ENCODE data around the gene UGT1A1. TPM values are rescaled to one million over a fixed set of nuclear protein-coding genes. Genes with fewer than 3 reads are reported as not detected.

Gene UGT1A1
- total and polyA plus RNA-seq, 10 of the 15 experiments (the other 5 are each of a cell fraction or from before 2014, with no cell fraction given) = not detected

GRCh38 chr2:233712611-233713261, 47.3 kb upstream of the UGT1A1 start, which contains the start of gene UGT1A5:
UGT1A5 (plus strand) TSS chr2:233712907; CDS start chr2:233712992, 85 bp downstream.
- H3K4me3 ChIP-seq = no peak within 1 kb of the TSS
- no peak for ATAC-seq
- H2AFZ ChIP-seq (ENCODE audit: control insufficient read depth, low read depth, low read length) = no peak within 1 kb of the TSS
- BruUV-seq (replicated peaks) = no TSS peak
- CTCF ChIA-PET = interaction anchor here (0.7 to 2.0 kb wide), 5 partner anchors 9 to 309 kb away, joined by 3 to 10 read pairs (median 3); no protein-coding TSS in a partner anchor
- H3K9me3 ChIP-seq (replicated peaks; ENCODE audit: control insufficient read depth, insufficient read depth, low read length) = no peaks in the 10 kb centered on the region; the same call in 1 of the 3 replicates
- 49% methylated on average over 14 of the region's 14 CpGs for WGBS (ENCODE audit: insufficient coverage, insufficient replicate concordance, low lambda C conversion rate, missing lambda C conversion rate)
- DNase-seq (ENCODE audit: low read depth, low spot score) = no peak
- POLR2A ChIA-PET = no interaction called here
- in situ Hi-C loops (cut with MboI) (no loop called here), intact Hi-C loops (cut with micrococcal nuclease; ENCODE audit: unreplicated experiment) (loop anchor here (10.0 kb wide), 1 partner anchor 228 kb away; no protein-coding TSS in a partner anchor)
- no peaks in the 10 kb centered on the region for H3K79me2 ChIP-seq (ENCODE audit: control insufficient read depth, insufficient read depth, low read length)
- RAD21 ChIA-PET (ENCODE audit: unreplicated experiment) = no interaction called here
- H3K36me3 ChIP-seq (ENCODE audit: control insufficient read depth in 2 of 2, insufficient read depth in 2 of 2, low read length in 1 of 2) = no peaks in the 10 kb centered on the region
- H3K9ac ChIP-seq (ENCODE audit: control insufficient read depth, insufficient read depth, low read length) = no peak within 1 kb of the TSS
- no peak for FAIRE-seq
- SMC1A ChIA-PET (ENCODE audit: uncharacterized antibody, unreplicated experiment) = interaction anchor here (2.2 kb wide), 1 partner anchor 307 kb away, joined by 10 read pairs; no protein-coding TSS in a partner anchor
- no peak within 1 kb of the TSS for H3K27ac ChIP-seq (ENCODE audit: control insufficient read depth, insufficient read depth)
- peaks cover 0 to 4% of the 10 kb centered on the region in 2 experiments; a peak in 2 of 4 replicates for H3K27me3 ChIP-seq (replicated peaks in 1 of 2; ENCODE audit: control insufficient read depth in 2 of 2, insufficient read depth in 2 of 2, low read length in 1 of 2)
- H4K20me1 ChIP-seq (ENCODE audit: control insufficient read depth, insufficient read depth) = no peaks in the 10 kb centered on the region
- TF ChIP-seq TCF7 (IDR thresholded peaks at IDR 0.05; ENCODE audit: borderline replicate concordance) (no peak), CBX3 (IDR thresholded peaks at IDR 0.05; ENCODE audit: borderline replicate concordance, low read depth) (no peak), NR2F1 (conservative IDR thresholded peaks at IDR 0.05) (no peak), ZNF384 (IDR thresholded peaks at IDR 0.05; ENCODE audit: borderline replicate concordance, low read depth, low read length) (no peak), SMAD5 (IDR thresholded peaks at IDR 0.05; ENCODE audit: low read depth) (no peak), RB1 (IDR thresholded peaks at IDR 0.05; ENCODE audit: borderline replicate concordance) (no peak), MXI1 (IDR thresholded peaks at IDR 0.05; ENCODE audit: low read depth, low read length) (no peak), CTCF (IDR thresholded peaks at IDR 0.05 in 2 of 3, conservative IDR thresholded peaks at IDR 0.05 in 1 of 3; ENCODE audit: control insufficient read depth in 2 of 3, extremely low read depth in 1 of 3, insufficient read depth in 1 of 3, low read depth in 3 of 3, low read length in 3 of 3) (no peak), CREB1 (IDR thresholded peaks at IDR 0.05; ENCODE audit: low read depth) (no peak), REST (IDR thresholded peaks at IDR 0.05; ENCODE audit: low read depth, low read length) (no peak)
- no peak within 1 kb of the TSS for H3K4me2 ChIP-seq (ENCODE audit: control insufficient read depth, insufficient read depth)
- H3K4me1 ChIP-seq (ENCODE audit: control insufficient read depth, insufficient read depth, low read length) = no peaks in the 10 kb centered on the region

All from GM12878 (cell line).